Upper lobe of right lung (tissue), 1 donor: ENCODE results near the gene OR2S2. TPM values are rescaled to one million over a fixed set of nuclear protein-coding genes. Genes with fewer than 3 reads are reported as not detected.

Source experiments
- ATAC-seq: fragments of 200-7000 bp; cut with Tn5 transposase; one replicate; pipeline ENCODE4 v1.9.1; 2020; ENCODE audit warnings: mild to moderate bottlenecking, moderate library complexity
- DNase-seq: peaks from one replicate; pipeline ENCODE4 v3.0.0-alpha.2; 2020
- H3K27ac ChIP-seq: fragments of 200-600 bp; one replicate; pipeline ENCODE4 v1.8.0; 2022
- H3K27me3 ChIP-seq: fragments of 200-600 bp; one replicate; pipeline ENCODE4 v1.8.0; 2022; ENCODE audit warnings: mild to moderate bottlenecking
- H3K36me3 ChIP-seq: fragments of 200-600 bp; one replicate; pipeline ENCODE4 v1.8.0; 2022
- H3K4me1 ChIP-seq: fragments of 200-600 bp; one replicate; pipeline ENCODE4 v1.8.0; 2022
- H3K4me3 ChIP-seq: fragments of 200-600 bp; one replicate; pipeline ENCODE4 v1.8.0; 2022; ENCODE audit warnings: mild to moderate bottlenecking
- H3K9me3 ChIP-seq: fragments of 200-600 bp; one replicate; pipeline ENCODE4 v1.8.0; 2022
- CTCF ChIP-seq: fragments of 200-600 bp; IDR thresholded peaks from one replicate; pipeline ENCODE4 v1.8.0; 2022; ENCODE audit warnings: antibody characterized with exemption
- intact Hi-C: fragments of 100-400 bp; cut with DNase I; formaldehyde crosslinking; loops from one replicate; pipeline ENCODE4 v1.11.0; 2022
- total RNA-seq: library from RNA; stranded (reverse); fragmentation: NEBNext Ultra II Directional; extraction: Animal tissue kit (Norgen Biotek cat#: 25700); gene quantifications from one replicate; pipeline ENCODE4 v1.2.1, GENCODE V29; 2021
- donor health status: DM: no; HTN: yes; CAD: no; lungs with severe emphysema.

OR2S2 gene
- total RNA-seq, 1 donor from 2014 or later: not detected

GRCh38 chr9:35912791-35913400 lies 45.1 kb downstream of the OR2S2 start:
- ATAC-seq: no peak
- no peak for TF ChIP-seq CTCF
- Histone ChIP-seq H3K4me3 (peak overlapping the region; percentile 12), H3K4me1 (peaks cover 48% of the 10 kb centered on the region), H3K9me3 (no peaks in the 10 kb centered on the region), H3K27me3 (no peaks in the 10 kb centered on the region), H3K36me3 (no peaks in the 10 kb centered on the region), H3K27ac (peak overlapping the region; percentile 30)
- intact Hi-C loops: no loop called here
- DNase-seq: no peak

GRCh38 chr9:35911690-35912089 lies 46.3 kb downstream of the OR2S2 start:
- DNase-seq (no peak), ATAC-seq (no peak)
- Histone ChIP-seq H3K4me3 (peak overlapping the region; percentile 8), H3K27ac (peak overlapping the region; percentile 97), H3K4me1 (peaks cover 60% of the 10 kb centered on the region), H3K36me3 (no peaks in the 10 kb centered on the region), H3K9me3 (no peaks in the 10 kb centered on the region), H3K27me3 (no peaks in the 10 kb centered on the region)
- intact Hi-C loops: no loop called here
- TF ChIP-seq CTCF: no peak

GRCh38 chr9:35910613-35911359 lies 47.2 kb downstream of the OR2S2 start:
- H3K36me3 ChIP-seq: no peaks in the 10 kb centered on the region
- no peaks in the 10 kb centered on the region for H3K9me3 ChIP-seq
- H3K27ac ChIP-seq: peak overlapping the region; percentile 97
- H3K27me3 ChIP-seq: no peaks in the 10 kb centered on the region
- TF ChIP-seq CTCF: peak; percentile 54
- H3K4me3 ChIP-seq: peak overlapping the region; percentile 36
- peak; percentile 4 for ATAC-seq
- H3K4me1 ChIP-seq: peaks cover 67% of the 10 kb centered on the region
- DNase-seq: peak; percentile 69
- intact Hi-C loops: no loop called here

GRCh38 chr9:35909687-35910612 lies 48.0 kb downstream of the OR2S2 start:
- H3K27ac ChIP-seq: peak overlapping the region; percentile 97
- H3K9me3 ChIP-seq: no peaks in the 10 kb centered on the region
- ATAC-seq (peak; percentile 1), DNase-seq (no peak)
- H3K4me1 ChIP-seq: peaks cover 74% of the 10 kb centered on the region
- H3K36me3 ChIP-seq: no peaks in the 10 kb centered on the region
- TF ChIP-seq CTCF: no peak
- peak overlapping the region; percentile 36 for H3K4me3 ChIP-seq
- no peaks in the 10 kb centered on the region for H3K27me3 ChIP-seq
- intact Hi-C loops: loop anchor here (5.0 kb wide), 1 partner anchor 37 kb away; no protein-coding TSS in a partner anchor

GRCh38 chr9:35909274-35909673 lies 48.7 kb downstream of the OR2S2 start, which contains the start of gene SPAAR:
Gene SPAAR, plus strand, starts transcription at chr9:35909490. Its CDS starts 974 bp downstream, at chr9:35910464.
- no peaks in the 10 kb centered on the region for H3K27me3 ChIP-seq
- TF ChIP-seq CTCF: no peak
- intact Hi-C loops: loop anchor here (5.0 kb wide), 1 partner anchor 38 kb away; no protein-coding TSS in a partner anchor
- H3K27ac ChIP-seq: peak within 1 kb of the TSS; percentile 97
- DNase-seq: no peak
- H3K4me1 ChIP-seq: peaks cover 74% of the 10 kb centered on the region
- ATAC-seq: no peak
- no peaks in the 10 kb centered on the region for H3K36me3 ChIP-seq
- peak within 1 kb of the TSS; percentile 36 for H3K4me3 ChIP-seq
- no peaks in the 10 kb centered on the region for H3K9me3 ChIP-seq
